Endothelial cell of umbilical vein (primary cell): ENCODE results near the gene RAD51B. TPM values are rescaled to one million over a fixed set of nuclear protein-coding genes. Genes with fewer than 3 reads are reported as not detected.

ENCODE experiments used
- BruUV-seq: library from RNA; stranded (reverse); fragments of 400-500 nt; replicated peaks from 2 replicates; lab custom pipeline; 2021; lab: Mats Ljungman, UMichigan
- CTCF ChIA-PET: fragments of 300-600, 350-600 bp; sonication (Branson Sonifier 250); formaldehyde crosslinking; loops from one replicate; lab custom pipeline; 2021; ENCODE audit warnings: antibody characterized with exemption, inconsistent platforms; lab: Charles Lee
- POLR2A ChIA-PET: fragments of 300-600, 350-600 bp; sonication (Branson Sonifier 250); formaldehyde crosslinking; loops from one replicate; lab custom pipeline; 2021; ENCODE audit warnings: antibody characterized with exemption, inconsistent platforms; lab: Charles Lee
- DNase-seq: peaks from one replicate; pipeline ENCODE4 v3.0.0-alpha.2; 2011; ENCODE audit warnings: low read depth, low spot score
- FAIRE-seq: peaks from 2 replicates; lab custom pipeline; 2011; peaks lifted over from hg19 to GRCh38; lab: Jason Lieb, UNC
- H2AFZ ChIP-seq: 2 replicates; pipeline ENCODE4 v1.6.0; 2012; ENCODE audit warnings: low read depth, low read length, control low read depth, inconsistent platforms
- H3K27ac ChIP-seq: 2 replicates; pipeline ENCODE4 v1.5.1; 2011; ENCODE audit warnings: low read depth, mild to moderate bottlenecking, control low read depth, low read length, moderate library complexity; ENCODE audit not compliant: insufficient read depth
- H3K27me3 ChIP-seq, 2 experiments: 2 replicates each; pipeline versions ENCODE4 v1.6.0 to v1.6.1; 2011; ENCODE audit warnings: low read length in 2 of 2, mixed read lengths in 1 of 2; ENCODE audit not compliant: control insufficient read depth in 2 of 2, insufficient read depth in 2 of 2
- H3K36me3 ChIP-seq, 2 experiments: 2 replicates in 1 of 2; 3 replicates in 1 of 2; pipeline ENCODE4 v1.5.1; 2011; ENCODE audit warnings: low read length in 2 of 2, mild to moderate bottlenecking in 1 of 2, moderate library complexity in 1 of 2; ENCODE audit not compliant: control insufficient read depth in 2 of 2, insufficient read depth in 2 of 2; ENCODE audit errors: extremely low read depth in 1 of 2
- H3K4me1 ChIP-seq: 3 replicates; pipeline ENCODE4 v1.5.1; 2011; ENCODE audit warnings: mild to moderate bottlenecking, low read length; ENCODE audit not compliant: control insufficient read depth, insufficient read depth; ENCODE audit errors: extremely low read depth
- H3K4me2 ChIP-seq: 2 replicates; pipeline ENCODE4 v1.6.1; 2011; ENCODE audit warnings: low read length, control low read depth, mixed read lengths; ENCODE audit not compliant: insufficient read depth
- H3K4me3 ChIP-seq, 3 experiments: fragments of 200-600 bp in 1 of 3; sonication (generic), shearing (Covaris generic) in 1 of 3; replicated peaks in 1 of 3; 2 replicates each; pipeline ENCODE4 v1.5.1; 2011 to 2016; ENCODE audit warnings: control low read depth in 3 of 3, low read length in 3 of 3, mild to moderate bottlenecking in 2 of 3, inconsistent platforms in 1 of 3, low read depth in 1 of 3, moderate library complexity in 1 of 3; ENCODE audit not compliant: insufficient read depth in 1 of 3
- H3K79me2 ChIP-seq: 2 replicates; pipeline ENCODE4 v1.6.0; 2012; ENCODE audit warnings: low read length, inconsistent platforms; ENCODE audit not compliant: control insufficient read depth, insufficient read depth
- H3K9ac ChIP-seq: replicated peaks from 2 replicates; pipeline ENCODE3; 2011; ENCODE audit warnings: low read length, control low read depth; ENCODE audit not compliant: insufficient read depth; ENCODE audit errors: extremely low read depth
- H3K9me1 ChIP-seq: replicated peaks from 3 replicates; pipeline ENCODE4 v1.6.0; 2011; ENCODE audit warnings: mild to moderate bottlenecking, low read length; ENCODE audit not compliant: control insufficient read depth, insufficient read depth; ENCODE audit errors: extremely low read depth
- H3K9me3 ChIP-seq: replicated peaks from 2 replicates; pipeline ENCODE4 v1.5.1; 2012; ENCODE audit warnings: low read length, inconsistent platforms; ENCODE audit not compliant: control insufficient read depth, insufficient read depth
- H4K20me1 ChIP-seq: replicated peaks from 2 replicates; pipeline ENCODE3; 2011; ENCODE audit warnings: mild to moderate bottlenecking, low read length; ENCODE audit not compliant: control insufficient read depth, insufficient read depth; ENCODE audit errors: extremely low read depth
- EZH2 ChIP-seq: IDR thresholded peaks from 2 replicates; pipeline ENCODE4 v1.6.1; 2012; ENCODE audit warnings: borderline replicate concordance, low read depth, mild to moderate bottlenecking, moderate library complexity, low read length, inconsistent platforms; ENCODE audit not compliant: severe bottlenecking
- FOS ChIP-seq: IDR thresholded peaks from 2 replicates; pipeline ENCODE4 v1.6.1; 2011; ENCODE audit warnings: mild to moderate bottlenecking, low read length, moderate library complexity, borderline replicate concordance; ENCODE audit not compliant: insufficient read depth
- GATA2 ChIP-seq: IDR thresholded peaks from 2 replicates; pipeline ENCODE4 v1.7.0; 2011; ENCODE audit warnings: low read depth, mild to moderate bottlenecking, moderate library complexity, mixed read lengths, low read length; ENCODE audit not compliant: insufficient read length, insufficient read depth
- JUN ChIP-seq: IDR thresholded peaks from 2 replicates; pipeline ENCODE4 v1.6.1; 2011; ENCODE audit warnings: borderline replicate concordance, low read depth; ENCODE audit not compliant: insufficient read length, insufficient read depth
- MYC ChIP-seq: IDR thresholded peaks from one replicate; pipeline ENCODE4 v1.6.1; 2011; ENCODE audit warnings: mild to moderate bottlenecking, low read depth, low read length
- POLR2A ChIP-seq: IDR thresholded peaks from 2 replicates; pipeline ENCODE4 v1.6.1; 2012; ENCODE audit warnings: low read depth, mild to moderate bottlenecking, control low read depth, low read length
- POLR2AphosphoS5 ChIP-seq: IDR thresholded peaks from 2 replicates; pipeline ENCODE4 v1.6.1; 2012; ENCODE audit warnings: low read depth, mild to moderate bottlenecking, control low read depth, low read length, moderate library complexity; ENCODE audit not compliant: insufficient read depth
- dilution Hi-C: fragments of 300-500 bp; cut with MboI; formaldehyde crosslinking; loops from one replicate; pipeline ENCODE4 v1.15.0; 2019; ENCODE audit warnings: low sequenced_read_pairs; ENCODE audit not compliant: extremely low pct_ligation_motif_present
- intact Hi-C: fragments of 100-400 bp; cut with micrococcal nuclease; formaldehyde crosslinking; loops from one replicate; pipeline ENCODE4 v1.10.0; 2022
- polyA plus RNA-seq, 4 experiments: library from polyadenylated mRNA; depleted of rRNA in 3 of 4; stranded (reverse) in 3 of 4; unstranded in 1 of 4; fragments of >200 nt; gene quantifications; 2 replicates each; pipeline versions ENCODE4 v1.2.1 to v1.2.3, GENCODE V29; 2011 to 2012; ENCODE audit warnings: missing spikeins in 1 of 4
- total RNA-seq: library from RNA; stranded (reverse); gene quantifications from 2 replicates; pipeline ENCODE4 v1.2.3, GENCODE V29; 2021
- TF ChIP-seq, protein P1 (sequence below): IDR thresholded peaks from 2 replicates; pipeline ENCODE4 v1.6.1; 2011; ENCODE audit not compliant: insufficient read depth, insufficient read length
- TF ChIP-seq, protein P2 (sequence below), 2 donors: IDR thresholded peaks; 1 replicate in 1 of 2; 2 replicates in 1 of 2; pipeline ENCODE4 v1.5.1; 2011; ENCODE audit warnings: low read length in 2 of 2, mild to moderate bottlenecking in 2 of 2, moderate library complexity in 2 of 2, control low read depth in 1 of 2, inconsistent platforms in 1 of 2, low read depth in 1 of 2; ENCODE audit not compliant: insufficient read depth in 1 of 2; ENCODE audit errors: extremely low read depth in 1 of 2

RAD51B gene
- total and polyA plus RNA-seq, 2 donors (not counting 3 experiments of a cell fraction or from before 2014, with no cell fraction given), result 3.9 to 19.0 TPM

DNA sequence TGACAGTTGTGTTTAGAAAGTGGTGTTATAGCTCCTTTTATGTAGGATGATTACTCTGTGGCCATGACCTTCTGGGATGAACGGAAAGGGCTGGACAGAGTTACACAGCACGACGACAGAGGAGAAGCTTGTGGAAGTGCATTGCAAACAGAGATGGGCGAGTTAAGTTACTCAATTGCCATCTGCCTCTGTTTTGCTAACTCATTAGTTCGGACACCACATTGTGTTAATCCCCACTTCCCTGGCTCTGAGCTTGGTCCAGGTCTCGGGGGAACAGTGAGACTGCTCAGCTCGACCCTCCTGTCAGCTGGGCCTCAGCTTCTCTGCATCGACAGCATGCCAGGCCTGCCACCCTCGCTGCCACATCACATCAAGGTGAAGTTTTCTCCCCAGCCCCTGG, 565.3 kb downstream of the RAD51B start:
- CTCF ChIA-PET, result interaction anchor here (1.0 kb wide), 1 partner anchor 13 kb away, joined by 3 read pairs; no protein-coding TSS in a partner anchor
- FAIRE-seq (no peak), DNase-seq (no peak)
- intact Hi-C loops, result no loop called here
- no peaks in the 10 kb centered on the region for H3K36me3 ChIP-seq
- no peak overlapping the region for H3K9ac ChIP-seq
- no TSS peak for BruUV-seq
- no peaks in the 10 kb centered on the region for H3K9me3 ChIP-seq
- no peaks in the 10 kb centered on the region for H3K9me1 ChIP-seq
- no peaks in the 10 kb centered on the region for H4K20me1 ChIP-seq
- H3K4me2 ChIP-seq, result no peak overlapping the region
- no peak overlapping the region for H3K27ac ChIP-seq
- no peak overlapping the region for H3K4me3 ChIP-seq
- H3K79me2 ChIP-seq, result no peaks in the 10 kb centered on the region
- POLR2A ChIA-PET, result no interaction called here
- H3K27me3 ChIP-seq, result no peaks in the 10 kb centered on the region
- no peak overlapping the region for H2AFZ ChIP-seq
- TF ChIP-seq MYC, result no peak
- TF ChIP-seq, protein P1, sequence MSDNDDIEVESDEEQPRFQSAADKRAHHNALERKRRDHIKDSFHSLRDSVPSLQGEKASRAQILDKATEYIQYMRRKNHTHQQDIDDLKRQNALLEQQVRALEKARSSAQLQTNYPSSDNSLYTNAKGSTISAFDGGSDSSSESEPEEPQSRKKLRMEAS, result no peak
- TF ChIP-seq, protein P2, sequence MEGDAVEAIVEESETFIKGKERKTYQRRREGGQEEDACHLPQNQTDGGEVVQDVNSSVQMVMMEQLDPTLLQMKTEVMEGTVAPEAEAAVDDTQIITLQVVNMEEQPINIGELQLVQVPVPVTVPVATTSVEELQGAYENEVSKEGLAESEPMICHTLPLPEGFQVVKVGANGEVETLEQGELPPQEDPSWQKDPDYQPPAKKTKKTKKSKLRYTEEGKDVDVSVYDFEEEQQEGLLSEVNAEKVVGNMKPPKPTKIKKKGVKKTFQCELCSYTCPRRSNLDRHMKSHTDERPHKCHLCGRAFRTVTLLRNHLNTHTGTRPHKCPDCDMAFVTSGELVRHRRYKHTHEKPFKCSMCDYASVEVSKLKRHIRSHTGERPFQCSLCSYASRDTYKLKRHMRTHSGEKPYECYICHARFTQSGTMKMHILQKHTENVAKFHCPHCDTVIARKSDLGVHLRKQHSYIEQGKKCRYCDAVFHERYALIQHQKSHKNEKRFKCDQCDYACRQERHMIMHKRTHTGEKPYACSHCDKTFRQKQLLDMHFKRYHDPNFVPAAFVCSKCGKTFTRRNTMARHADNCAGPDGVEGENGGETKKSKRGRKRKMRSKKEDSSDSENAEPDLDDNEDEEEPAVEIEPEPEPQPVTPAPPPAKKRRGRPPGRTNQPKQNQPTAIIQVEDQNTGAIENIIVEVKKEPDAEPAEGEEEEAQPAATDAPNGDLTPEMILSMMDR (IDR thresholded peaks at IDR 0.05; ENCODE audit: extremely low read depth in 1 of 2, insufficient read depth in 1 of 2, low read depth in 1 of 2, low read length in 2 of 2), result no peak
- no peak for TF ChIP-seq POLR2A
- no peak for TF ChIP-seq POLR2AphosphoS5
- TF ChIP-seq GATA2, result no peak
- TF ChIP-seq EZH2, result no peak
- TF ChIP-seq FOS, result no peak
- no peak for TF ChIP-seq JUN
- dilution Hi-C loops, result no loop called here
- H3K4me1 ChIP-seq, result no peaks in the 10 kb centered on the region
